ENCODE results near the gene CLCA2.

Gene CLCA2

DNA sequence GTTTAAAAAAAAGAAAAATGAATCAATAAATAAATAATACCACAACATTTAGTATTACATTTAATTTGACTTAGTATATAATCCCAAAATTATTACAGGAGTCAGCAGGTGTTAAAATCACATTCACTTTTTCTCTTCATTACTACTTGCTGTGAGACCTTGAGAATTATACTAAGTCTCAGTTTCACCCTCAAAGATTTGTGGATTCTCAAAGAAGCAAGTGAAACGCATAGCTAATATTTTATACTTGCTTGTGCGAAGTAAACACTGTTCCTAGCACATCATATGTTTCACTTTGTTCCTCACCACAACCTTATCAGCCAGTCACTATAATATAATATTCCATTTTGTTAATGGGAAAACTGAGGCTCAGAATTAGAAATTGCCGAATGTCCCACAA is 48.8 kb downstream of the CLCA2 start:
- no peak overlapping the region for H3K27ac ChIP-seq (ENCODE audit: low read depth, low read length)
- no peak overlapping the region for H3K4me3 ChIP-seq (ENCODE audit: low read depth, low read length)
- no peaks in the 10 kb centered on the region for H3K9me3 ChIP-seq (ENCODE audit: control insufficient read depth, insufficient read depth, low read length)
- no peak overlapping the region for H3K9ac ChIP-seq (ENCODE audit: low read depth, low read length)
- H3K4me1 ChIP-seq (ENCODE audit: control insufficient read depth, insufficient read depth, low read length) = no peaks in the 10 kb centered on the region; the same call in 1 of the 2 replicates
- H3K36me3 ChIP-seq (ENCODE audit: control insufficient read depth, insufficient read depth, low read length) = no peaks in the 10 kb centered on the region
- no peaks in the 10 kb centered on the region for H3K27me3 ChIP-seq (ENCODE audit: control insufficient read depth, insufficient read depth, low read length)

DNA sequence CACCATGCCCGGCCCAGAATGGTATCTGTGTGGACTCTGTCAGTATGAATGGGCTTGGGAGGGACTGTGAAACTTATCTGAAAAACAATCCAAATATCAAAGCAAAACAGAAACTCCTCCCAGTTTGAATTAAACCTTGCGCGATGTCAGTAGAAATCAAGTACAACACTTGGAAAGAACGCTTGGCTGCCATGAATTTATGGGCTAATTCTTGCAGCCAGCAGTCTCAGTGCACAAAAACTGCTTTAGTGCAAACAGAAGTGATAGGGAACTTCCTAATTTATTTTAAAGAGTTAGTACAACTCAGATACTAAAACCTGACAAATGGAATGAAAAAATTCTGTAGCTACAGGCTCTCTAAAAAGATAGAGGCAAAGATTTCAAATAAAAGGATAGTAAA is 53.3 kb downstream of the CLCA2 start:
- H3K36me3 ChIP-seq (ENCODE audit: control insufficient read depth, insufficient read depth, low read length) = no peaks in the 10 kb centered on the region
- H3K27ac ChIP-seq (ENCODE audit: low read depth, low read length) = no peak overlapping the region
- no peak overlapping the region for H3K9ac ChIP-seq (ENCODE audit: low read depth, low read length)
- no peaks in the 10 kb centered on the region for H3K9me3 ChIP-seq (ENCODE audit: control insufficient read depth, insufficient read depth, low read length)
- H3K4me3 ChIP-seq (ENCODE audit: low read depth, low read length) = no peak overlapping the region
- H3K27me3 ChIP-seq (ENCODE audit: control insufficient read depth, insufficient read depth, low read length) = no peaks in the 10 kb centered on the region
- peaks cover 6% of the 10 kb centered on the region for H3K4me1 ChIP-seq (ENCODE audit: control insufficient read depth, insufficient read depth, low read length)

DNA sequence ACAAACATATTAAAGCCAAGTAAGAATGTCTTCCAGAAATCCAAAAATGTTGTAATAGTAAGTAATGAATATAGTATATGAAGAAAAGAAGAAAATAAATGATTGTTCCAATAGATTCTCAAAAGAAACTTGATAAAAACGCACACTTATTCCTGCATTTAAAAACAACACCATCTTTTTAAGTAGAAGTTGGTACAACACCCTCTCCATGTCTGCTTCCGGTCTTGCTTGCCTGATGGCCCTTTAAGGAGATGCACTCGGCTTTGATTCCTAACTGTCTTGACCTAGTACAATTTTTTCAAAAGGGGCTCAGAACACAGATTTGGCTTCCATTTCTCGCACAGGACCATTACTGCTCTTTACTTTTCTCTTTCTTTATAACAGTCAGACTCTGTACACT is 53.7 kb downstream of the CLCA2 start:
- Histone ChIP-seq H3K9me3 (ENCODE audit: control insufficient read depth, insufficient read depth, low read length) (no peaks in the 10 kb centered on the region), H3K27me3 (ENCODE audit: control insufficient read depth, insufficient read depth, low read length) (no peaks in the 10 kb centered on the region), H3K36me3 (ENCODE audit: control insufficient read depth, insufficient read depth, low read length) (no peaks in the 10 kb centered on the region), H3K4me3 (ENCODE audit: low read depth, low read length) (no peak overlapping the region), H3K27ac (ENCODE audit: low read depth, low read length) (no peak overlapping the region), H3K9ac (ENCODE audit: low read depth, low read length) (no peak overlapping the region), H3K4me1 (ENCODE audit: control insufficient read depth, insufficient read depth, low read length) (peaks cover 11% of the 10 kb centered on the region)

DNA sequence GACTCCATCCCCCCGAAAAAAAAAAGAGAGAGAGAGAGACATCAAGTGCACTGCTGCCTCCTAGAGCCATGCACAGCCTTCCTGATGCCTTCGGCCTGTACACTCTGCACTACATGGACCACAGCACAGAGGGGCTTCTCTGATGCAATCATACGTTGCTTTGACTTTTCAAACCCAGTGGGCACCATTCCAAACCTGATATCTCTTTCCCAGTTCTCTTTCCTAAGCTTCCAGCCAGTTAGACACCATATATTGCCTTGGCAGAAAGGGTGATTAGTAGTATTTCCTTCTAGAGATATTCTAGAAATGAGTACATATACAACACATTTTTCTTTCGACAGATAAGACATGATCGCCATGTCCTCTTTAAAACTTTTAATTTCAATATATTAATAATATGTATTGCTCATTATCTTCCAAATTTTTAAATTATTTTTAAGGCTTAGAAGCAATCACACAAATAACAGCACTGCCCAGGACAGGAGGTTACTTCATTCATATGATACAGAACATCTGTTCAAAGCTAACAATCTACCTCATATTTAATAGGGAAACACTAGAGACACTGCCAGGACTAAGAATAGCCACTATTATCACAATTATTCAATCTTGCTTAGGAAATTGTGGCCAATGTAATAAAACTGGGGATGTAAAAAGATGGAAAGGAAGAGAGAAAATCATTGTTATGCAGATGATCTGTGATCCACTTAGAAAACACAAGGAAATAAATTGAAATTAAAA is 54.6 kb downstream of the CLCA2 start:
- Histone ChIP-seq H3K36me3 (ENCODE audit: control insufficient read depth, insufficient read depth, low read length) (no peaks in the 10 kb centered on the region), H3K4me3 (ENCODE audit: low read depth, low read length) (no peak overlapping the region), H3K9ac (ENCODE audit: low read depth, low read length) (no peak overlapping the region), H3K27ac (ENCODE audit: low read depth, low read length) (no peak overlapping the region), H3K4me1 (ENCODE audit: control insufficient read depth, insufficient read depth, low read length) (peaks cover 15% of the 10 kb centered on the region), H3K9me3 (ENCODE audit: control insufficient read depth, insufficient read depth, low read length) (no peaks in the 10 kb centered on the region), H3K27me3 (ENCODE audit: control insufficient read depth, insufficient read depth, low read length) (no peaks in the 10 kb centered on the region)

DNA sequence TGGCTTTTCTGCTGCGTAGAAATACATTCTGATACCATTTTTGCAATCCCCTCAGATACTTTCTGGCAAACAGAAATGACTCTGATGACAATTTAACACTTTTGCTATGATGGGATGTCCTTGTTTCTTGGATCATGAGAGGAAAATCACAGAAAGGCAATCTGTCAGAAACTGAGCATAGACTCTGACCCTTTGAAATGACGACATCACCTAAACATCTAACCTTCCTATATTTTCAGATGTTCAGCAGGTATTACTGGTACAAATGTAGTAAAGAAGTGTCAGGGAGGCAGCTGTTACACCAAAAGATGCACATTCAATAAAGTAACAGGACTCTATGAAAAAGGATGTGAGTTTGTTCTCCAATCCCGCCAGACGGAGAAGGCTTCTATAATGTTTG is 58.0 kb downstream of the CLCA2 start:
- Histone ChIP-seq H3K27me3 (ENCODE audit: control insufficient read depth, insufficient read depth, low read length) (no peaks in the 10 kb centered on the region), H3K4me3 (ENCODE audit: low read depth, low read length) (no peak overlapping the region), H3K4me1 (ENCODE audit: control insufficient read depth, insufficient read depth, low read length) (peaks cover 15% of the 10 kb centered on the region), H3K27ac (ENCODE audit: low read depth, low read length) (no peak overlapping the region), H3K9me3 (ENCODE audit: control insufficient read depth, insufficient read depth, low read length) (no peaks in the 10 kb centered on the region), H3K9ac (ENCODE audit: low read depth, low read length) (no peak overlapping the region), H3K36me3 (ENCODE audit: control insufficient read depth, insufficient read depth, low read length) (no peaks in the 10 kb centered on the region)

DNA sequence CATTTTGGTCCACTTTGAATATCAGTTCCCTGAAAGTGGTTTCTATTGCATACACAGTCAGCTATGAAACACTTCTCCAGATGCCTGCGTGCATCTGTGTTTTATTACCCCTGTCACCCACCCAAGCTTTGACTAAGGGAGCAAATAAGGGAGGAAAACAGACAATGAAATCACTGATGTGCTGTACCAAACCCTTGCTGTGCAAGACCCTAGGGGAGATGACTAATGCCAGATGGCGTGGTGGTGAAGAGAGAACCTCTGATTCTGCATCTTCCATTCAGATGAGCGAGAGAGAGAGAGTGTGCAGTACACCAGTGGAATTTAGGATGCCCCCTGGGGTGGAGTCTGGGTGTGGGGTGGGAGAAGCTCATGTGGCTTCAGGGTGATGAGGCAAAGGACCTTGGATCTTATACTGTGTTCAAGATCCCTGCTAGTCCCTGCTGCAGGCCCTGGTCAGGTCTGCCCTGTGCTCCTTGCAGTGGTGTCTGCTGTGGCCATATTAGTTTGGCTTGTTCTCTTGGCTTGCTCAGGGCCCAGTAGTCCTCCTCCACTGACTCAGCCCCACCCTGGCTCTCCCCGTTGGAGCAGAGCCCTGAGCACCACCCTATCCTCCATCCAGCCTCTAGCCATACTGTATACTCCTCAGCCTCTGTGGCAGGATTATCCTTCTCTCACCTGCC is 63.3 kb downstream of the CLCA2 start:
- Histone ChIP-seq H3K27ac (ENCODE audit: low read depth, low read length) (no peak overlapping the region), H3K9me3 (ENCODE audit: control insufficient read depth, insufficient read depth, low read length) (no peaks in the 10 kb centered on the region), H3K9ac (ENCODE audit: low read depth, low read length) (no peak overlapping the region)

DNA sequence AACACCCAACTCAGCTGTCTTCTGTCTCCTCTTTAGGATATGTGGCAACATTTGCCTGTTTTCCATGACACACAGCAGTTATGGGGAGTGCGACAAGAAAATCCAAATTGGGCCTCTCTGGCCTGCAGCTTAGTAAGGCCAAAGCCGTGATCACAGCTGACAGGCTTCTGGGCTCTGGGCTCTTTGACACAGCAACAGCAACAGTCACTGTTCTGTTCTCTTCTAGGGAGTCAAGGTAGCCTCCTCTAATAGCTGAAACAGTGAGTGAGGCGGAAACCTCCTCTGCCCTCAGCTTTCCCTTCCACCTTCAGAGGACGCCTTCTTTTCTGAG is 63.8 kb downstream of the CLCA2 start:
- no peaks in the 10 kb centered on the region for H3K27me3 ChIP-seq (ENCODE audit: control insufficient read depth, insufficient read depth, low read length)
- no peaks in the 10 kb centered on the region for H3K36me3 ChIP-seq (ENCODE audit: control insufficient read depth, insufficient read depth, low read length)
- no peak overlapping the region for H3K9ac ChIP-seq (ENCODE audit: low read depth, low read length)
- no peak overlapping the region for H3K4me3 ChIP-seq (ENCODE audit: low read depth, low read length)
- peaks cover 3% of the 10 kb centered on the region; the same call in 1 of the 2 replicates for H3K4me1 ChIP-seq (ENCODE audit: control insufficient read depth, insufficient read depth, low read length)
- no peak overlapping the region for H3K27ac ChIP-seq (ENCODE audit: low read depth, low read length)
- no peaks in the 10 kb centered on the region for H3K9me3 ChIP-seq (ENCODE audit: control insufficient read depth, insufficient read depth, low read length)

More for the DNA sequence above, 63.3 kb downstream of the CLCA2 start:
- H3K4me1 ChIP-seq (ENCODE audit: control insufficient read depth, insufficient read depth, low read length) = peaks cover 8% of the 10 kb centered on the region
- H3K27me3 ChIP-seq (ENCODE audit: control insufficient read depth, insufficient read depth, low read length) = no peaks in the 10 kb centered on the region
- no peak overlapping the region for H3K4me3 ChIP-seq (ENCODE audit: low read depth, low read length)
- no peaks in the 10 kb centered on the region for H3K36me3 ChIP-seq (ENCODE audit: control insufficient read depth, insufficient read depth, low read length)

DNA sequence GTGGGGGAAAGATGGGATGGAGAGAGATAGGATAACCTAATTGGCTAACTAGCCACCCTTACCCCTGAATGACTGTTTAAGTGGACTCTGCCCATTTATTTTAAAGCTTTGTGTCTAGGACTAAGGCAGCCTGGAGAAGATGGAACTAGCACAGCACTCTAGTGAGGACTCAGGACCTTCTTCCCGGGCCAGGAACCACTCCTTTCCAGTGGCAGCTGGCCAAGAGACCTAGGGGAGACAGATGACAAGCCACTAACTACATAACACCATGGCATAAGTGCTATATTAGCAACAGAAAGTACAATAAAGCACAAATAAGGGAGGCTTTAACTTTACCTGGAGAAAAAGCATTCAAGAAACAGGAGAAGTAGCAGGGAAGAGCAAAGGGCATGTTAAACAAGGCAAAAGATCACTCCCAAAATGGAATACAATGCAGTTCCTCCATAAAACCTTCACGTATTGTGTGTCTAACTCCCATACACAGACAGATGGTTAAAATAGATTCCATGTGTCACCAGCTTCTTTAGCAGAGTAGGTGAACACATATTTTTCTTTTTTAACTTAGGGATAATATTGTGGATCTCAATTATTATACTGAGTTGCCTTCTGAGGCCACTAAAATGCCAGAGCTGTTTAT is 65.4 kb downstream of the CLCA2 start:
- Histone ChIP-seq H3K9ac (ENCODE audit: low read depth, low read length) (no peak overlapping the region), H3K27me3 (ENCODE audit: control insufficient read depth, insufficient read depth, low read length) (no peaks in the 10 kb centered on the region), H3K4me3 (ENCODE audit: low read depth, low read length) (no peak overlapping the region), H3K27ac (ENCODE audit: low read depth, low read length) (no peak overlapping the region), H3K4me1 (ENCODE audit: control insufficient read depth, insufficient read depth, low read length) (no peaks in the 10 kb centered on the region), H3K9me3 (ENCODE audit: control insufficient read depth, insufficient read depth, low read length) (no peaks in the 10 kb centered on the region), H3K36me3 (ENCODE audit: control insufficient read depth, insufficient read depth, low read length) (no peaks in the 10 kb centered on the region)

DNA sequence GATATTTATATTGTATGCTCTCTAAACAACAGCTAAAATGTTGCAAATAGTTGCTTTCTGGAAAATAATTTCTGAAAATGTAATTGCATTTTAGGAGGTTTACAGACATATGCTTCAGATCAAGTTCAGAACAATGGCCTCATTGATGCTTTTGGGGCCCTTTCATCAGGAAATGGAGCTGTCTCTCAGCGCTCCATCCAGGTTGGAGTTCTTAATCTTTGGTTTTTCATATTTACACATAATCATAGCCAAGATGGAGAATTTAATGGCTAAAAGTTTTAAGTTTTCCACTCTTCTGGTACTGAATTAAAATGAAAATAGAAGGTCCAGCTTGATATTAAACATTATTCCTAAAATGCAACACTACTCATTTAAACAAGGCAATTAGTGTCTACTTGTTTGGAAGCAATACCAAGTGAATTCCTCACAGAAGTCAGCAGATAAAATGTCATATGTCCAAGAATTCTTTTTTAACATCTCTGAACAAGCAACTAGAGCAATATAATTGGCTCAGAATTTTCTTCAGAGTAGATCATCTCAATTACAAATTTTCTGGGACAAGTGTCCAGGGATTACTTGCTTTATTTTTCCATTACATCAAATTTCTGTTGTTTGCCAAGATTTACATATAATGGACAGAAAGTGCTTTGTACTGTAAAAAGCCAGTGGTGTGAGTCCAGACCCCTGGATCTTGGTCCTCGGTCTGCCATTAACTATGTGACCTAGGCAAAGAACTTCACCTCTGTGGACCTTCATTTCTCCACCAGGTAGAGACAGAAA is 67.4 kb downstream of the CLCA2 start:
- Histone ChIP-seq H3K27me3 (ENCODE audit: control insufficient read depth, insufficient read depth, low read length) (no peaks in the 10 kb centered on the region), H3K9ac (ENCODE audit: low read depth, low read length) (no peak overlapping the region), H3K36me3 (ENCODE audit: control insufficient read depth, insufficient read depth, low read length) (no peaks in the 10 kb centered on the region), H3K9me3 (ENCODE audit: control insufficient read depth, insufficient read depth, low read length) (no peaks in the 10 kb centered on the region), H3K4me1 (ENCODE audit: control insufficient read depth, insufficient read depth, low read length) (no peaks in the 10 kb centered on the region), H3K27ac (ENCODE audit: low read depth, low read length) (no peak overlapping the region), H3K4me3 (ENCODE audit: low read depth, low read length) (no peak overlapping the region)

DNA sequence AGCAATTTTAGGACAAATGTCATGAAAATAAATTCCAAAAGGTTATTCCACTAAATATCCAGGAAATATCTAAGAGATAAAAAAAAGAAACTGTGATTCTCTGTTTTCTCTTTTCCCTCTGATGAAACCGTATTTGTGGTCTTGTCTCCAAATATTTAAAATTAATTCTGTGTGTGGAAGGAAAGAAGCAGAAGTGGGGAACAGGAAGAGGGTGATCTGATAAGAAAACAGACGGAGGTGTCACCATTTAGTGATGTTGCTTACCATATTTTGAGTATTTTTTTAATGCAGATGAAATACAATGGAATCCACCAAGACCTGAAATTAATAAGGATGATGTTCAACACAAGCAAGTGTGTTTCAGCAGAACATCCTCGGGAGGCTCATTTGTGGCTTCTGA is 74.3 kb downstream of the CLCA2 start:
- Histone ChIP-seq H3K27me3 (ENCODE audit: control insufficient read depth, insufficient read depth, low read length) (no peaks in the 10 kb centered on the region), H3K9me3 (ENCODE audit: control insufficient read depth, insufficient read depth, low read length) (peaks cover 12% of the 10 kb centered on the region; the same call in 1 of the 2 replicates), H3K9ac (ENCODE audit: low read depth, low read length) (no peak overlapping the region), H3K4me3 (ENCODE audit: low read depth, low read length) (no peak overlapping the region), H3K27ac (ENCODE audit: low read depth, low read length) (no peak overlapping the region), H3K4me1 (ENCODE audit: control insufficient read depth, insufficient read depth, low read length) (peaks cover 15% of the 10 kb centered on the region), H3K36me3 (ENCODE audit: control insufficient read depth, insufficient read depth, low read length) (no peaks in the 10 kb centered on the region)
